ENCODE measurements around the gene PLAAT4.

Gene PLAAT4

GRCh38 chr11:63492441-63492840 is 44.2 kb upstream of the PLAAT4 start:
- H3K4me3 ChIP-seq (ENCODE audit: low read depth, low read length) = no peak overlapping the region
- TF ChIP-seq CTCF (IDR thresholded peaks at IDR 0.05; ENCODE audit: low read depth, low read length) = no peak

GRCh38 chr11:63493127-63493526 is 43.5 kb upstream of the PLAAT4 start:
- no peak overlapping the region for H3K4me3 ChIP-seq (ENCODE audit: low read depth, low read length)
- TF ChIP-seq CTCF (IDR thresholded peaks at IDR 0.05; ENCODE audit: low read depth, low read length) = no peak

DNA sequence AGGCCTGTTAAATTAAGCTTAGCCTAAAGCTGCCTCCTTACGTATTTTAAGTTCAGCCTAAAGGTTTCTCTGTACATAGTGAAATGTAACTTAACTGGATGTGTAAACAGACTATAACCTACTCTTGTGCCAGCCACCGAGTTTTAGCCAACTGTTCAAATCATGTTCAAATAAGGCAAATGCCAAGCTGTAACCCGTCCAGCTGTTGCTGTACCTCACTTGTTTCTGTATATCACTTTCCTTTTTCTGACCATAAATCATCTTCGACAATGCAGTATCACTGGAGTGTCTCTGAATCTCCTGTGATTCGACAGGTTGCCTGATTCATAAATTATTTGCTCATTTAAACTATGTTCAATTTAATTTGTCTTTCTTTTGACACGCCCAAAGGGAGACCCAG is 41.6 kb upstream of the PLAAT4 start:
- TF ChIP-seq CTCF (IDR thresholded peaks at IDR 0.05; ENCODE audit: low read depth, low read length) = no peak

GRCh38 chr11:63499874-63500273 is 36.7 kb upstream of the PLAAT4 start:
- TF ChIP-seq CTCF (IDR thresholded peaks at IDR 0.05; ENCODE audit: low read depth, low read length) = no peak
- H3K4me3 ChIP-seq (ENCODE audit: low read depth, low read length) = no peak overlapping the region

More for the DNA sequence above, 41.6 kb upstream of the PLAAT4 start:
- H3K4me3 ChIP-seq (ENCODE audit: low read depth, low read length) = no peak overlapping the region

DNA sequence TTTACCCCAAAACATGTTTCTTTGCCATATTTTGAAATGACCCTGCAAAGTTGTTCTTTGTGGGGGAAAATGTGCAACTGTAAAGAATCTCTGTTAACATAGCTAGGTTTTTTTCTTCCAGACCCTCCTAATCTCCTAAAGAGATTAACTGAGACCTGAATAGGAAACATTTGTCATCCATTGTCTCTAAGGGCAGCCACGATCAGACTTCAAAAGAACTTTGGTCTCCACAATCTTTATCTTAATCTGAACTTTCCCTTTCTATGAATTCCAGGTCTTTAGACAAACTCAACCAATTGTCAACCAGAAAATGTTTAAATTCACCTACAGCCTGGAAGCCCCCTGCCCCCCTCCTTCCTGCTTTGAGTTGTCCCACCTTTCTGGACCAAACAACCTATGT is 35.4 kb upstream of the PLAAT4 start:
- no peak for TF ChIP-seq CTCF (IDR thresholded peaks at IDR 0.05; ENCODE audit: low read depth, low read length)
- H3K4me3 ChIP-seq (ENCODE audit: low read depth, low read length) = no peak overlapping the region

GRCh38 chr11:63502252-63502820 is 34.3 kb upstream of the PLAAT4 start:
- no peak for TF ChIP-seq CTCF (IDR thresholded peaks at IDR 0.05; ENCODE audit: low read depth, low read length)

DNA sequence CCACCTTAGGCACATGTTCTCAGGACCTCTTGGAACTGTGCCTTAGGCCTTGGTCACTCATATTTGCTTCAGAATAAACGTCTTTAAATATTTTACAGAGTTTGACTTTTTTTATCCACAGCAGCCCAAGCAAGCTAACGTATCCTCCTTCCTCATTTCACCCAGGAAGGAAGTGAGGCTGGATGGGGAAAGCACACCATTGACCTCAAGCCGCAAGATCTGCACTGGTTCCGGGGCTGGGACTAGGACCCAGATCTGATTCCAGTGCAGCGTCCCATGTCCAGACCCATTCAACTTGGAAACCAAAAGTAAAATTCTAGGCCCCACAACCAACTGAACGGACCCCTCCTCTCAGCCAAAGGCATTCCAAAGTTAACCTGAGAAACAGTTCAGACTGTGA is 33.1 kb upstream of the PLAAT4 start:
- no peak overlapping the region for H3K4me3 ChIP-seq (ENCODE audit: low read depth, low read length)
- TF ChIP-seq CTCF (IDR thresholded peaks at IDR 0.05; ENCODE audit: low read depth, low read length) = no peak

More at GRCh38 chr11:63502252-63502820, 34.3 kb upstream of the PLAAT4 start:
- H3K4me3 ChIP-seq (ENCODE audit: low read depth, low read length) = no peak overlapping the region

Measured in WI38 (cell line).